Activated CD4-positive, CD25-positive, alpha-beta regulatory T cell treated with anti-CD3 and anti-CD28 coated beads, Interleukin-2, amount 50 U/mL, for 24 hours (primary cell): Measurements from ENCODE around the gene UBE2E2.

Source experiments
- ATAC-seq, 2 donors: fragments of 150-1000 bp; cut with Tn5 transposase; one replicate each; pipeline ENCODE4 v1.10.0; 2021; ENCODE audit warnings: mild to moderate bottlenecking in 1 of 2, moderate library complexity in 1 of 2

UBE2E2 gene

DNA sequence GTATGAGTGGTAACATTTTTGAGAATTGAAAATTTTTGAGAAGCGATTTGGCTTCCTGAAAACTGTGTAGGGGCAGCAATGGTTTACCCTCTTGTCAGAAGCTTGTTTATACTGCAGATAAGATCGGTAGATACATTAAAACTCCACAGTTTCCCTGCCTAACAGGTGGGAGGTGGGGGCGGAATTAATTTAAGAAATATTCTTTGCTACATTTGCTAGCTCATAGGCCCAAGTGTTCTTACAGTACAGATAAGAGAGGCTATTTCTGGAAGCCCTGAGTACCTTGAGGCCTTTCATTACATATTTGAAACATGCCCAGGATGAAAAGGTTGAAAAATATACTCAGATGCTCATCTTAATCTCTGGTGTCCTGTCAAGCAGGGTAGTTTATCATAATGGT is 285.5 kb downstream of the UBE2E2 start:
- no peak for ATAC-seq

DNA sequence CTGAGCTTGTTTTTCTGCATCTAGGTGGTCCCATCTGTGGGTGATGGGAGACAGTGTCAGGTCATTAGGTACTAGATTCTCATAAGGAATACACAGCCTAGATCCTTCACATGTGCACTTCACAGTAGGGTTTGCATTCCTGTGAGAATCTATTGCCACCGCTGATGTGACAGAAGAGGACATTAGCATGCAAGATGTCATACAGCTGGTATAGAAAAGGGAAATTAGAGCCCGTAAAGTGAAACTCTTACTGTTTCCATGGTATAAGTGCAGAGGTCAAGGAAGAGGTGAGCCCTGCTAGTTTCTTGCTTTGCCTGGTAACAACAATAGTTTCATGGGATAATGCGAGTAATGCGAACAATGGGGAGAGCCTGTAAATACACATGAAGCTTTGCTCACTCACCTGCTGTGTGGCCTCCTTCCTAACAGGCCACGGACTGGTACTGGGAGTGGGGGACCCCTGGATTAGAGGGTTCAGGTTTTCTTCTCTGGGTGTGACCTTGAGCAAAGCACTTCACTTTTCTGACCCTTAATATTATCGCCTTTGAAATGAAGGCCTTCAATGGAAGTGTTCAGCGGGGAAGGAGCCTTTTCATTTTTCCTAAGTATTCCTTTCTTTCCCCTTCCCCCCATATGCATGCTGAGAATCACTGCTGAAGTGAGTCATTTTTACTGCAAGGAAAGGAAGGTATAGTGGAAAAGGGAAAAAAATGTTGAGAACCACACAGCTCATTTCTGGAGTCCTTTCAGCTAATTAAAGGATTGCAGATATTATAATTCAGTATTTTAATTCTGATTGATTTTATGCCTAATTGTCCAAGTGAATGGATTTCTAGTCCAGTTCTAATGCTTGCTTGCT is 286.4 kb downstream of the UBE2E2 start:
- ATAC-seq: no peak

DNA sequence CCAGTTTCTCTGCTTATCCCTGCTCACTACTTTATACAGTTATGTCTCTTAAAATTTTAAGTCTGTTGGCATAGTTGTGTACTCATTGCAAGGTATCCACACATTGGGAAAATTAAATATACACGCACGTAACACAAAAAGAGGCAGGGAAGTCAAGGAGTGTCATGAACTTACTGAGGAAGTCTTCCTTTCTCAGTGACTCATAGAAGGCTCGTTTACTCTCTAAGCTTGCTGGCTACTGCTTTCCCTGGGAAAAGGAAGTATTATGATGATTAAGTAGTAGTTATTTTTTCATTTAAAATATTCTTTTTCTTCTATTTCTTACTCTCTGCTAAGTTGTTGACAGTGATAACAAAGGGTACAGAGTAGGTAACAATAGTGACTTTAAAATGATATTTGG is 287.3 kb downstream of the UBE2E2 start:
- ATAC-seq: no peak

DNA sequence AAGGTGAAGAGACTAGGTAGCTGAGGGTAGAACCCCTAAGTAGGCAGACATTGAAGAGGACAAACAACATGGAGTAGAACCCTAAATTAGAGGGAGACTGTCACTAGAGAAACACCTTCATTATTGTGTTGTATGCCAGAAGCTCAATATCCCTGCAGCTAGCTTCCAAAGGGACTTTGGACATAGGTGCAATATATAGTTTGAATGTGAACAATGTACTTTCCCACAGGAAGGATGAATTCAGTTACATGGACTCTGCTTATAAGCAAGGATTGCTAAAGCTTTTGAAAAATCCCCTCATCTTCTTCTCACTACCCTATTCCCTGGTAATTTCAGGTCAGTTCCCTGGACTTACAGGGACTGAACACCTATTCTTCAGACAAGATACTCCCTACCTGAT is 288.9 kb downstream of the UBE2E2 start:
- no peak for ATAC-seq

DNA sequence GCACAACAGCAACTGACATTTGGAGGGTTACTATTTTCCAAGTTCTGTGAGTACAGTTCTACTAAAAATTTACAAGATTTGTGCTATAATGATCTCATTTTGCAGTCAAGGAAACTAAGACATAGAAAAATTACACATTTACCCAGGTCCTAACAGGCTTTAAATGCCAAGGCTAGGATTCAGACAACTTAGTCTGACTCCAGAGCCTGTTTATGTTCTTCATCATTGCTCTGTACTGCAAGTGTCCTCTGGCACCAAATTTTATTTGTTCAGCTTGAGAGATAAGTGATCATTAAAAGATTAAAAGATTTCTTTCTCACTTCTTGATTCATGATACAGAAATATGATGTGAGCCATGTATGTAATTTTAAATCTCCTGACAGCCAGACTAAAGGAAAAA is 290.8 kb downstream of the UBE2E2 start:
- ATAC-seq: no peak

DNA sequence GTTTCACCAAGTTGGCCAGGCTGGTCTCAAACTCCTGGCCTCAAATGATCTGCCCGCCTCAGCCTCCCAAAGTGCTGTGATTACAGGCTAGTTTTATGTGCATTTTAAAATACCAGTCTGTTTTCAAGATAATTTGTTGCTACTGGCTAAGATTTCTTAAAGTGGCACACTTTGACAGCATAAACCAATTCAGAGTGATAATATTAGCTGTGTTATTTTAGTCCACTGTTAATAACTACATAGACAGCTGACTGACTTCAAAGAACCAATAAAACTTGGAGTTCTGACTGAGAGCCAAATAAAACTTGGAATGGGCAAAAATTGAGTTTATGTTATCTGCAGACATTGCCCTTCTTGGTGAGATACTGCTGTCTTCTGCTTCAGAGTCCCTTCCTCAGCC is 291.8 kb downstream of the UBE2E2 start:
- no peak for ATAC-seq

DNA sequence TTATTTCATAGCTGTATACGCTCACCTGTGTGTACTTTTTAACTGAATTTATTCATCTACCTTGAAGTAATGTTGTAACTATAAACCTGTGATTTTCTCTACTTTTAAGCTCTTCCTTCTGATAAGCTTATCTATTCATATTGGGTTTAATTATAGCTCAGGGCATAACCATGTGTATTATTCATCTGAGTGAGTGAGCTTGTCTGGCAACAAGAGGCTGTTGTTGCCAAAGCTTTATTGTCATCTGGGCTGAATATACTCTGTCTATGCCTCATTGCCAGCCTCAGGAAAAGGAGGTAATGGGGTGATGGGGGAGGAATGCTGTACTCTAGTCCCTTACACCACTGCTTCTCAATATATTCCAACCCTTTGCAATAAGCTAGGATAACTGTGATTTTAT is 292.4 kb downstream of the UBE2E2 start:
- ATAC-seq: no peak

DNA sequence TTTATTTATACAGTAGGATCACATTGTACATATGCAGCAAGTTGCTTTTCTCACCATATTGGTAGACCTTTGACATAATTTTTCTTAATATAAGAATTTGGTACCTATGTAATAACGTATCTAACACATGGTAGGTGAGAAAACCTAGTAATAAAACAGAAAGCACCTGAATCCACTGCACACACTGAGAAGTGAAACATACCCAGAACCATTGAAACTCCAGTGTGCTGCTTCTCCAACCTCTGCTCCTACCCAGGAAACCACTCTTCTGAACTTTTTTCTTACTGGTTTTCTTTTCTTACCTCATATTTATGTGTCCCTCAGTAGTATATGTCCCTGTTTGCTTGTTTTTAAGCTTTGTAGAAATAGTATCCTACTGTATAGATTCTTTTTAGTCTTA is 293.0 kb downstream of the UBE2E2 start:
- ATAC-seq: no peak

DNA sequence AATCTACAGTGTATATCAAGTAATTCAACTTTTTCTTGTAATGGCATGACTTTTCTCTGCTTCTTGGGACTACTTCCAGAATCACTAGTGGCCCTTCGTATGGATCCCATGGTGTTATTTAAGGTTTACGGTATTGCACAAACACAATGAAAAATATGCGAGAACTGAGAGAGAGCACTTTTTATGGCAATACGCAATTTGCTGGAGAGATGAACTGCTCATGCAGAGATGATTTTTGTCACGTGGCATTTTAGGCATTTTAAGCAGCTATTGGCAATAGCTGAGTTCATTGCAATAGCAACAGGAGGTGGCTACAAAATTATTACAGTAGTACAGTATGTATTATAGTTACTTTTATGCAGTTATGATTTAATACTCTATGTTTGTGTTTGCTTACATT is 294.0 kb downstream of the UBE2E2 start:
- ATAC-seq: no peak

DNA sequence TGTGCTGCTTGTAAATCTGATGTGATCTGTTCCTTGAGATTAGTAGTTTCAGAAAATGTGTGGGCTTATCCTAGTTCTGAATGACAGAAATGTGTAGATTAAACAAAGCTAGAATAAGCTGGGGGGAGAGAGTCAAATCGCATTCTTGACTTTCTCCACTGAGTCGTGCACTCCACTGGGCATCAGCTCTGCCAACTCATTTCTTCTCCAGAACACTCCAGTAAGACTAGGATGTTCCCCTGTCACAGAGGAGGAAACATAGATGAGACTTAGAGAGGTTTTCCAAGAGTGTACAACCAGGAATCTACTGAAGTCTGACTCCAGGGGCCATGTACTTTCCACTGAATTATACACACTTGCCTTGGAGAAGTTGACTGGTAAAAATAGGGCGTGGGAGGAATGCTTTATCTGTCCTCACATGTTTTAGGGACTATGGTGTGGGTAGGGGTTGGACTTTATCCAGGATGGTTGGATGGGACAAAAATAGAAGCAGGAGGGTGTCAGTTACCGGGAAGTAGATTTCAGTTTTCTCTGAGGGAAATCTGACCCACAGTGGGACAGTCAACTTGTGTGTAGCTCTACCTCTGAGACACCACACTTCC is 298.2 kb downstream of the UBE2E2 start:
- no peak for ATAC-seq

DNA sequence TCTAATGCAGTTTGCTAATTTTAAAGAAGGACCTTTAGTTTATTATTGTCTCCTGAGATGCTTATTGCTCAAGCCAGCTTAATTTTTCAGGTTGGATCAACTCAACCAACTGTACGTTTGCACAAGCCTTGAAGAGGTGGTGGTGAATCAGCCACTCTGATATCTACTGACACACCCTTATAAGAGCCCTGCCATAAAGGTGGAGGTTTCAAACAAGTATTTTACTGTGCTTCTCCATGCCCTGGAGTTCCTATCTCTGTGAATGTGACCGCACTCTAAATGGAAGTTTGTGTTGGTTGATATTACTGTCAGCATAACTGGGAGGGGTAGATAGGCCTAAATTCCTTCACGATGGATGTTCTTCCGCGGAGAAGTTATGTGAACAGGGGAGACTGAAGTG is 305.3 kb downstream of the UBE2E2 start:
- no peak for ATAC-seq

DNA sequence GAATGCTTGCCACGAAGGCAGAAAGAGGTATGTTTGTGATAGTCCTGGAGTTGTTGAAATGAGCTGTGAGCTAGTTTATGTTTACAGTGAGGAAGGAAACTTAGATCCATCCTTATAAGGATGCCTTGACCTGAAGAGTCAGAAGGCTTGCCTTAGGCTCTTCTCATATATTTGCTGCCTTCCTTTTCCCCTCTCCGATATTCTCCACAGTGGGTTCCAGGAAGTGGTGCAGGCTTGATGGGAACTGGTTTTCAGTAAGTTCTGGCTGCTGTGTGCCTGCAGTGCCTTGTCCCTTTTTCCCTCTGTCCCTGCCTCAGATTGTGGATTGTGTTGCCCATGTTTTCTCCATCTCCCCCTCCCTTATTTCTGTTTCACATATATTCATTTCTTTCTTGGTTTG is 315.3 kb downstream of the UBE2E2 start:
- no peak for ATAC-seq

DNA sequence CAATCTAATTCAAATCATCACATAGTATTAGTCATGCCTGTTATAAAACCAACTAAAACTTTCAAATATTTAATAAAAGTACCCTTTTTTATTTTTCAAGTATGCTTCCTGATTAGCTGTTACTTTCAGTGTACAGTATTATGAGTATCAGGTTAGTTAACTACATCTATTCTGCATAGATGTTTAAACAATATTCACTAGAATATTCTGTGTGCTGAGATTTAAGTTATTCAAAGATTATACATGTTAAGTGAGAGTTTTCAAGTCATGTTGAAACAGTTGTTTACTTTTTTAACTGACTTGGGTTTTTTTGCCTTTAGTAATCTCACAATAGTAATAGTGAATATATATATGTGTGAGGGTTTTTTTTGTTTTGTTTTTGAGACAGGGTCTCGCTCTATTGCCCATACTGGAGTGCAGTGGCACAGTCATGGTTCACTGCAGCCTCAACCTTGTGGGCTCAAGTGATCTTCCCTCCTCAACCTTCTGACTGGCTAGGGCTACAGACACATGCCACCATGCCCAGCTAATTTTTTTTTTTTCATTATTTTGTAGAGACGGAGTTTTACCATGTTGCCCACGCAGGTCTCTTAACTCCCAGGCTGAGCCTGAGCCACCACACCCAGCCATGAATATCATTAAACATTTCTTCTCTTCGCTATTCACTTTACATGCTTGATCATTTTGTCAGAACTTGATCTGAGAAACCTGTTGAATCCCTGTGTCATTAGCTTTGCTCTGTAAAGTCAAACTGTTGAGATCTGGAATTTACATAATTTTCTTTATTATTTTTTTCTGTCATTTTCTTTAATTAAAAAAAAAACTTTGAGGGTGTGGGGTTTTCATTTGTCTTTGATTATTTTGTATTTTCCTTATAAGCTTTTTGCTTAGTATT is 316.4 kb downstream of the UBE2E2 start:
- ATAC-seq: no peak

DNA sequence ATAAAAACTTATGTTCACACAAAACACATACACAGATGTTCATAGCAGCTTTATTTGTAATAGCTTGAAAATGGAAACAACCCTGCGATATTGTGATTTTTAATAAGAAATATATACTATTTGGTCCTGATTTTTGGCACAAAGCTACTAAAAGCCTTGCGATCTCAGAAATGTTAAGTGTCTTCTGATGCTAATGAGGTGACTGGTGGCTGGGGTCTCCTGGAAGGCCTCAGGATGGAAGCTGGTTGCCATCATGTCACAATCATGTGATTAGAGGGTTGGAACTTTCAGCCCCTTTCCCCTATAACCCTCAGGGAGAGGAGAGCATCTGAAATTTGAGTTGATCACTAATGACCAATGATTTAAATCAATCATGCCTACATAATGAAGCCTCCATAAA is 324.2 kb downstream of the UBE2E2 start:
- ATAC-seq: no peak

DNA sequence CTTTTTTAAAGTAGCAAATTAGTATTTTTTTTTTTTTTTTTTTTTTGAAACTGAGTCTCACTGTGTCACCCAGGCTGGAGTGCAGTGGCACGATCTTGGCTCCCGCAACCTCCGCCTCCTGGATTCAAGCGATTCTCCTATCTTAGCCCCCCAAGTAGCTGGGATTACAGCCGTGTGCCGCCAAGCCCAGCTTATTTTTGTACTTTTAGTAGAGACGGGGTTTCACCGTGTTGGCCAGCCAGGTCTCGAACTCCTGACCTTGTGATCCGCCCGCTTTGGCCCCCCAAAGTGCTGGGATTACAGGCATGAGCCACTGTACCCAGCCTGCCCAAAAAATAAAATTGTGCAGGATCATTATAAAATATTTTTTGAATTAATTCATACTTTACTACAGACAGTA is 330.5 kb downstream of the UBE2E2 start:
- ATAC-seq: no peak

DNA sequence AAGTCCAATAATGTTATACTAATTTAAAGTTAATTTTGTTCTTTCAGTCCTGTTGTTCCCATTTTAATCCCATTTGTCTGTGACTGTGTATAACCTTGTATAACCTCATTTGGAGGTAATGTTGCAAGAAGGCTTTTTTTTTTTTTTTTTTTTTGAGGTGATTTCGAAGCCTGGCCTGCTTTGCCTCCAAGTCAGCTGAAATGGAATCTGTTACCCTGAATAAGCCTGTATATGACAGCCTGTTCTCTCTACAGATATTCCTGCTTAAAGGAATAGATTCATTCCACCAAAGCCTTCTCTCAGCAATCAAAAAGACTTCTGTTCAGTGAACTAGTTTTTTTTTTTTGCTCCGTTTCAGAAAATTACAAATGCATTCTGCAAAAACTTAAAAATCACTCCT is 330.9 kb downstream of the UBE2E2 start:
- no peak for ATAC-seq

DNA sequence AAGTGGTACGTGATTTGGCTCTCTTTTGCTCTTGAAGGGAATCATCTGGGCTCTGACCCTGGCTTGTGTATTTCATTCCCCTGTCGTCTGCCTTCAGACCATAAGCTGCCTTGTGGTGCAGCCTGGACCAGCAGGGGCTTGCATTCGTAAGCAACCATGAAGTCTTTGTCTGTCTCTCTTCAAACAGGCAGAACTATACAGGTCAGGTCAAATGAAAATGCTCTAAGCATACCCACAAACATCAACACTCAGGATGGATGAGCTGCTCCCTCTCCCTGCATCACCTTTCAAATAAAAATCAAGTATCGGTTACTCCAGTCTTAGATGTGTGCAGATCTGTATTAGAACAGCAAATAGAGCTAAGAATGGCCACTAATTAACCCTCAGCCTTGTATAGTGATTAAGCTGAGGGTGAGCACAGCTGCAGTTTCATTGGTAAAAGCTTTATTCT is 334.0 kb downstream of the UBE2E2 start:
- ATAC-seq: no peak

DNA sequence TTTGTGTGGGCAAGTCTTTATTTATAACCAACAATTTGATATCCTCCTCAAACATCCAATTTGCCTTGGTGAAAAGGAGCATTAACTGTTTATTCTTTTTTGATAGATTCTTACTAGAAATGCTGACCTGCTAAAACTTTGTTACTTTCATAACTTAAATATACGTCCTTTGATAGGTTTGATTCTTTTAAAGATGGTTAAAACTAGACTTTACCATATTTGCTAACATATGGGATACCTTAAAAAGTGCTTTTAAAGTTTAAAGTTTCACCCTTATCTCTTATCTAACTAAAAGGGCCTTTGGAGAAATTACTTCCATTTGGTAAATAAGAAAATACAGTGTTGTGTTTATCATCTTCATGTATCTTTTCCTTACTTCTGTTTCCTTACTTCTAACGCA is 336.1 kb downstream of the UBE2E2 start:
- no peak for ATAC-seq

DNA sequence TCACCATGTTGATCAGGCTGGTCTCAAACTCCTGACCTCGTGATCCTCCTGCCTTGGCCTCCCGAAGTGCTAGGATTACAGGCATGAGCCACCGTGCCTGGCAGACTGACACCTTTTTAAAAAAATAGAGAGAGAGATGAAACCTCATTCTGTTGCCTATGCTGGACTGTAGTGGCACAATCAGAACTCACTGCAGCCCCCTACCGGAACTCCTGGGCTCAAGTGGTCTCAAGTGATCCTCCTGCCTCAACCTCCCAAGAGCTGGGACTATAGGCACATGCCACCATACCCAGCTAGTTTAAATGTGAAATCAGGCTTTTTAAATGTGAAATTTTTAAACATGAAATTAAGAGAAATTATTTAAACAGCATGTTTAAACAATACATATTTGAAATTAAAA is 337.5 kb downstream of the UBE2E2 start:
- ATAC-seq: no peak

DNA sequence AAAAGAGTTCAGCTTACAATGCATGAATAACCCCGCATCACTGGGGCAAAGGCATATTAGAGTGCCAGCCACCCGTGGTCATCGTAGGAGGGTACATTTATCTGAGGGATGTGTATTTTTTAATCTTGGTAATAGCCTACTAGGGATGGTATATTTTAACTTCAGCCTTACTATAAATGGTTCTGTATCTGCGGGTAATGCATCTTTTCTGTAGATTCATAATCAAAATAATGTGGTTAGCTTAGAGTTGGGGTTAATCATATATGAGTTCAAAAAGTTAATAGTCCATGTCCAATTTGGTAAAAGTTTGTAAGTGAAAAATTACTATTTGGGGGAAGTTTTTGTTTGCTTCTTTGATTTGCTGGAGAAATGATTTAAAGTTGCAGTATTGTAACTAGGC is 339.0 kb downstream of the UBE2E2 start:
- no peak for ATAC-seq

DNA sequence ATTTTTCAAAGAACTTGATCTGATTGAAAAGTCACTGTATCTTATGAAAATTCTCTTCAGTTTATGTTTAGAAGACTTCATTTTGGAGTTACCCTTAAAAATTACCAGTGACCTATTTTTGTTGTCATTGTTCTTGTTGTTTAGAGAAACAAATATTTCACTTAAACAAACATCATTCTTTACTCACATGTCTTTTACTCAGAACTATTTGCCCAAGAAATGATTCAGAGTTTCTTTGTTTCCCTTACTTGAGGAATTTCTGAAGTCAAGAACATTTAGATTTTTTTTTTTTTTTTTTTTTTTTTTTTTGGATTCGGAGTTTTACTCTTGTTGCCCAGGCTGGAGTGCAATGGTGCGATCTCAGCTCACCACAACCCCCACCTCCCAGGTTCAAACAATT is 343.1 kb downstream of the UBE2E2 start:
- ATAC-seq: no peak

DNA sequence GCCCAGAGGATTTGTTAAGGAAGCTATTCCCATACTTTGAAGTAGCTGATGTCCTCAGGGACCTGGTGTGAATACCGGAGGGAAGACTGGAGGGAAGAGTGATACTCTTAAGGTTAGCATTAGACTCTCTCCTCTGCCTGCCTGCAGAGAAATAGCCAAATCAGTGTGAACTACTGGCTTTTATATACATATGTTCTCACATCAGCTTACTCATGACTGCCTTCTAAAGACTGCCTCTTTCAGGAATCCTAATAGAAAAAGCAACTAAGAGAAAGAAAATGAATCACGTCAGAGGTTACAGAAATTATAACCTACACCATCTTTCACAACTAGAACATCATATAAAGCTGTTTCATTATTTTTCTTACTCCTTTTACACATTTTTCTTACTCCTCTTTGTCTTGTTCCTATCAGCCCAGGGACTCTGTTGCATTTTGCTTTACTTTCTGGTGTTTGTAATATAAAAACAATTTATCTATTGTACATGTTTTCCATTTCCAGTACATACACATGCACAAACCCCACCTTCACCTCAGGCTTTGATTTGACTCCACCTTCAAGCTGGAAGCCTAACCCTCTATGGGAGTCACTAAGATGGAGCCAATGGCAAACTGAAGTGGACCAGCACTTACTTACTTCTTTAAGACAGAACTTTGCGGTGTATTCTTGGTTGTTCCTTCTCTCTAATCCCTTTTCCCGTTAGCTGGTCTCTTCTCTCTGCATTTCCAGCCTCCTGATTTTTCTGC is 345.0 kb downstream of the UBE2E2 start:
- no peak for ATAC-seq

DNA sequence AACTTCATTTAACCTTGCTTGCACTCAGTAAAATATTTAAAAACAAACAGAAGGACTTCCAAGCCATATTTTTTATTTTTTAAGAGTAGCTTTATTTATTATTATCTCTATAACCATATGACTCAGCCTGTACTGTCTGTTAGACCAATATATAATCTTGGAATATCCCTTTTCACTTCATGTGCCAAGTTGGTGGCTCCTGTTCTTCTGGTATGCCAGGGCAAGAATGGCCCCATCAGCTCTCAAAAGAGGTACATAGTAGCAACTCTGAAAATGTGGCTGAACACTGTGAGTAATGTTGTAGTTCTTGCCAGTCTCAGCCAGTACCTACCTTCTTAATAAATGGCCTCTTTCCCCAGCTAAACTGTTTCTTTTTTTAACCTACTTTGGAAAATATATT is 345.6 kb downstream of the UBE2E2 start:
- no peak for ATAC-seq
